Lower lobe of right lung (tissue), 2 donors: ENCODE measurements around the gene FXYD4. TPM values are rescaled to one million over a fixed set of nuclear protein-coding genes. Genes with fewer than 3 reads are reported as not detected.
"Not testable (repeated sequence)": the region's sequence is repeated elsewhere in the genome, so short reads cannot be mapped to it uniquely, and the experiment has no call there.

ENCODE experiments used
- ATAC-seq, 2 donors: fragments of 200-7000 bp; cut with Tn5 transposase; one replicate each; pipeline ENCODE4 v1.9.1; 2020 to 2022; ENCODE audit warnings: mild to moderate bottlenecking in 2 of 2, moderate library complexity in 2 of 2
- DNase-seq: peaks from one replicate; pipeline ENCODE4 v3.0.0-alpha.2; 2020
- H3K27ac ChIP-seq: fragments of 200-600 bp; one replicate; pipeline ENCODE4 v1.8.0; 2022
- H3K27me3 ChIP-seq: fragments of 200-600 bp; one replicate; pipeline ENCODE4 v1.8.0; 2022; ENCODE audit warnings: low read depth
- H3K36me3 ChIP-seq: fragments of 200-600 bp; one replicate; pipeline ENCODE4 v1.8.0; 2022; ENCODE audit warnings: mild to moderate bottlenecking
- H3K4me1 ChIP-seq: fragments of 200-600 bp; one replicate; pipeline ENCODE4 v1.8.0; 2022
- H3K4me3 ChIP-seq: fragments of 200-600 bp; one replicate; pipeline ENCODE4 v1.8.0; 2022; ENCODE audit warnings: mild to moderate bottlenecking
- H3K9me3 ChIP-seq: fragments of 200-600 bp; one replicate; pipeline ENCODE4 v1.8.0; 2022
- intact Hi-C: fragments of 100-400 bp; cut with DNase I; formaldehyde crosslinking; loops from one replicate; pipeline ENCODE4 v1.11.0; 2022
- total RNA-seq: library from RNA; stranded (reverse); fragmentation: NEBNext Ultra II Directional; extraction: Animal tissue kit (Norgen Biotek cat#: 25700); gene quantifications from one replicate; pipeline ENCODE4 v1.2.1, GENCODE V29; 2021
- TF ChIP-seq, protein P1 (sequence below): fragments of 200-600 bp; IDR thresholded peaks from one replicate; pipeline ENCODE4 v1.8.0; 2022; ENCODE audit warnings: antibody characterized with exemption, mild to moderate bottlenecking
- donor health status: DM: no; HTN: yes; CAD: no; lungs with severe emphysema.

The FXYD4 gene
- total RNA-seq, 1 donor from 2014 or later: not detected

DNA sequence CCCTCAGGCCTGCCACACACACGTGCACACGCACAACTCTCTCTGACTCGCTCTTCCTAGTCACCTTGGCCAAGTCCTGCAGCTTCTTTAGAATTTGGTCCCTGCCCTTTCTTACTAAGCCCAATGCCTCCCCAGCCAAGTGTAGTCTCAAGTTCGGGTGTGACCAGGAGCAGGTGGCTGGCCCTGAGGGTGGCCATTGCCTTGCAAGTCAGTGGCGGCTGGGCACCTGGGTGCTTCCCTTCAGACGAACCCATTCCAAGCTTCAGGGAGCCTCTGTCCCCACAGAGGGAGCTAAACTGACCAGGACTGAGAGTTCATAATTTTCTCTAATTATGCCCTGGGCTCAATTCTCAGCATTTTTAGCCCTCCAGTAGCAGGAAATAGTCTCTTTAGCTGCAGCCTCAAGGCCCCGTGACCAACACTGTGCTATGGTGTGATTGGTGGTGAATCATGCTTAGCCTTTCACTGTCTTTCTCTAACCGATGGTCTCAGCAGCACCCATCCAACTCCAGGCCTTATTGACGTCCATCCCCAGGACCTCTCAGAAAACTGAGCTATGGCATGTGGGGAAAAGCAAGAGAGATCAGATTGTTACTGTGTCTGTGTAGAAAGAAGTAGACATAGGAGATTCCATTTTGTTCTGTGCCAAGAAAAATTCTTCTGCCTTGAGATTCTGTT is 34.7 kb upstream of the FXYD4 start:
- Histone ChIP-seq H3K4me3 (no peak overlapping the region), H3K27me3 (no peaks in the 10 kb centered on the region), H3K4me1 (peaks cover 24% of the 10 kb centered on the region), H3K36me3 (no peaks in the 10 kb centered on the region), H3K9me3 (no peaks in the 10 kb centered on the region), H3K27ac (peak overlapping the region; percentile 41)
- DNase-seq: no peak
- intact Hi-C loops: no loop called here
- TF ChIP-seq, protein P1, sequence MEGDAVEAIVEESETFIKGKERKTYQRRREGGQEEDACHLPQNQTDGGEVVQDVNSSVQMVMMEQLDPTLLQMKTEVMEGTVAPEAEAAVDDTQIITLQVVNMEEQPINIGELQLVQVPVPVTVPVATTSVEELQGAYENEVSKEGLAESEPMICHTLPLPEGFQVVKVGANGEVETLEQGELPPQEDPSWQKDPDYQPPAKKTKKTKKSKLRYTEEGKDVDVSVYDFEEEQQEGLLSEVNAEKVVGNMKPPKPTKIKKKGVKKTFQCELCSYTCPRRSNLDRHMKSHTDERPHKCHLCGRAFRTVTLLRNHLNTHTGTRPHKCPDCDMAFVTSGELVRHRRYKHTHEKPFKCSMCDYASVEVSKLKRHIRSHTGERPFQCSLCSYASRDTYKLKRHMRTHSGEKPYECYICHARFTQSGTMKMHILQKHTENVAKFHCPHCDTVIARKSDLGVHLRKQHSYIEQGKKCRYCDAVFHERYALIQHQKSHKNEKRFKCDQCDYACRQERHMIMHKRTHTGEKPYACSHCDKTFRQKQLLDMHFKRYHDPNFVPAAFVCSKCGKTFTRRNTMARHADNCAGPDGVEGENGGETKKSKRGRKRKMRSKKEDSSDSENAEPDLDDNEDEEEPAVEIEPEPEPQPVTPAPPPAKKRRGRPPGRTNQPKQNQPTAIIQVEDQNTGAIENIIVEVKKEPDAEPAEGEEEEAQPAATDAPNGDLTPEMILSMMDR: no peak
- peak; percentile 33 to 57 for ATAC-seq

DNA sequence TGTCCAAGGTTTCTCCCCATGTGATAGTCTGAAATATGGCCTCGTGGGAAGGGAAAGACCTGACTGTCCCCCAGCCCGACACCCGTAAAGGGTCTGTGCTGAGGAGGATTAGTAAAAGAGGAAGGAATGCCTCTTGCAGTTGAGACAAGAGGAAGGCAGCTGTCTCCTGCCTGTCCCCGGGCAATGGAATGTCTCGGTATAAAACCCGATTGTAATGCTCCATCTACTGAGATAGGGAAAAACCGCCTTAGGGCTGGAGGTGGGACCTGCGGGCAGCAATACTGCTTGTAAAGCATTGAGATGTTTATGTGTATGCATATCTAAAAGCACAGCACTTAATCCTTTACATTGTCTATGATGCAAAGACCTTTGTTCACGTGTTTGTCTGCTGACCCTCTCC is 33.9 kb upstream of the FXYD4 start:
- H3K9me3 ChIP-seq, H3K27me3 ChIP-seq, H3K4me3 ChIP-seq, intact Hi-C loops, DNase-seq, ATAC-seq, H3K36me3 ChIP-seq: not testable (repeated sequence)
- H3K4me1 ChIP-seq: peaks cover 21% of the 10 kb centered on the region
- H3K27ac ChIP-seq: peak overlapping the region; percentile 46

DNA sequence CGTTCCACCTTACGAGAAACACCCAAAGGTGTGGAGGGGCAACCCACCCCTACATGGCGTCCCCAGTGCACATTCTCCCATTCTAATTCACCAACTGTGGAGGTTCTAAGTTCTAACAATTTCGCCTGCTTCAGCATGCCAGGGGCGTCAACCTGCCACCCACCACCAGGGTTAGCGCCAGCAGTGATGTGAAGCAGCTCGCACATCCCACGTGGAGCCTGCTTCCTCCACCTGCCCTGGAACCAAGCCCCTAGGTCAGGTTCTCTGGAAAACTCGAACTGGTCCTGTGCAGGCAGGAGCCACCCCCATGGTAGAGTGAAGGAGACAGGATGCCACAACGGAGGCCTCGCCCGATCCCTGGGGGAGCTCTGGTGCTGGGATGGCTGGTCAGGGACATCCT is 33.3 kb upstream of the FXYD4 start:
- Histone ChIP-seq H3K9me3 (no peaks in the 10 kb centered on the region), H3K36me3 (no peaks in the 10 kb centered on the region), H3K27ac (no peak overlapping the region), H3K27me3 (no peaks in the 10 kb centered on the region), H3K4me1 (peaks cover 21% of the 10 kb centered on the region), H3K4me3 (no peak overlapping the region)
- DNase-seq: no peak
- no peak for ATAC-seq
- TF ChIP-seq, protein P1: no peak
- intact Hi-C loops: no loop called here

DNA sequence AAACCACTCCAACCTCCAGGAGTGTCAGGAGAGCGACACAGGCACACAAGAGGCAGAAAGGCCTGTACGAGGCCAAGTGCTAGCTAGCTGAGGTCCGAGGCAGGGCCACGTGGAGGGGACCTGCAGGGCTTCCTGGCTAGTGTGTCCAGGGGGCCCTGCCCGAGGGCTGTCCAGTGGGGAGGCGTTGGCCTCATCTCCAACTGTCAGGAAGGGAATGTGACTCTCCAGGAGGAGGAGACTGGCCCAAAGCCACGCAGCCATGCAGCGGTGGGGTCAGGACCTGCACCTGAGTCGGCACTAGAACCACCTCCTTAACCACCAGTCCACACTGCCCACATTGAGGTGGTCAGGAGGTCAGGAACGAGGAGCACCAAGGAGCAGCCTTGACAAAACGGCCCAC is 32.3 kb upstream of the FXYD4 start:
- Histone ChIP-seq H3K9me3 (no peaks in the 10 kb centered on the region), H3K27me3 (no peaks in the 10 kb centered on the region), H3K36me3 (no peaks in the 10 kb centered on the region), H3K4me3 (no peak overlapping the region), H3K4me1 (peaks cover 21% of the 10 kb centered on the region), H3K27ac (no peak overlapping the region)
- DNase-seq (no peak), ATAC-seq (no peak)
- intact Hi-C loops: no loop called here
- TF ChIP-seq, protein P1: no peak

DNA sequence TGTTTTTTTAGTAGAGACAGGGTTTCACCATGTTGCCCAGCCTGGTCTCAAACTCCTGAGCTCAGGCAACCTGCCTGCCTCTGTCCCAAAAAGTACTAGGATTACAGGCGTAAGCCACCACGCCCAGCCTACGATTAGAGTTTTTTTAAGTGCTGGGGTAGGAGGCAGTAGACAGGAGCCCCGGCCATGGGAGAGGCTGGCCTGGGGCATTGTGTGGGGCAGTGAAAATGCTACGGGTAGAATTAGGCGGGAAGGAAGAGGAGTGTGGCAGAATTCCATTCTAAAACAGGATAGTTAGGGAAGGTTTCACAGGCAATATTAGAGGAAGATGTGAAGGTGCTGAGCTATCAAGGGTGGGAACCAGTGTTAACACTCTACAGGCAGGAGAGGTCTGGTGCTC is 31.3 kb upstream of the FXYD4 start:
- DNase-seq (no peak), ATAC-seq (no peak)
- intact Hi-C loops: no loop called here
- Histone ChIP-seq H3K27ac (peak overlapping the region; percentile 58), H3K27me3 (no peaks in the 10 kb centered on the region), H3K36me3 (no peaks in the 10 kb centered on the region), H3K4me1 (peaks cover 21% of the 10 kb centered on the region), H3K4me3 (no peak overlapping the region), H3K9me3 (no peaks in the 10 kb centered on the region)
- TF ChIP-seq, protein P1: no peak

DNA sequence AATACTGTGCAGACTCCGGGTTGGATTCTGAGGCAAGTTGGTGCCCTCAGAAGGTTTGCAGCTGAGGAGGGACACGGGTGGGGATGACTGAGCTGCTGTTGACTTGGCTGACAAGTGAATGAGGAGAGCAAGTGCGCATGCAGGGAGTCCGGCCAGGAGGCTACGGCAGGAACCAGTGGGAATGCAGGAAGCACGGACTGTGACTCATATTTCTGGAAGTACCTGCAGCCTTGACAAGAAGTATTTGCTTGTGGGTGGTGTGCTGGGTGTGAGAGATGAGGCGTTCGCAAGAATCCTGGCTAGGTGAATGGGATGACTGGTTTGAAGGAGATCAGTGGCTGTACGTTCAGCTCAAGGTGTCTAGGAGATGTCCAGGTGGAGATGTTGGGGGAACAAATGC is 30.8 kb upstream of the FXYD4 start:
- peak overlapping the region; percentile 58 for H3K27ac ChIP-seq
- no peak overlapping the region for H3K4me3 ChIP-seq
- TF ChIP-seq, protein P1: no peak
- ATAC-seq (peak; percentile 82 to 93), DNase-seq (peak; percentile 82)
- H3K36me3 ChIP-seq: no peaks in the 10 kb centered on the region
- intact Hi-C loops: no loop called here
- H3K9me3 ChIP-seq: no peaks in the 10 kb centered on the region
- H3K4me1 ChIP-seq: peaks cover 21% of the 10 kb centered on the region
- no peaks in the 10 kb centered on the region for H3K27me3 ChIP-seq
